ENCODE measurements around the gene PITPNC1. TPM values are rescaled to one million over a fixed set of nuclear protein-coding genes. Genes with fewer than 3 reads are reported as not detected.

Gene PITPNC1
- total RNA-seq, 1 experiment from 2014 or later = 37.5 TPM

GRCh38 chr17:67442787-67443624 is 65.9 kb downstream of the PITPNC1 start:
- Histone ChIP-seq H3K18ac (ENCODE audit: insufficient read length, low read depth, low read length) (no peak overlapping the region), H2AFZ (ENCODE audit: low read length) (no peak overlapping the region), H2BK120ac (ENCODE audit: low read depth, low read length, poor library complexity, severe bottlenecking) (no peak overlapping the region), H3K9me3 (ENCODE audit: control insufficient read depth, low read depth, low read length) (no peaks in the 10 kb centered on the region), H3K56ac (ENCODE audit: insufficient read length, low read depth, low read length) (no peak overlapping the region), H3K23ac (ENCODE audit: insufficient read length, low read depth, low read length) (no peak overlapping the region), H4K91ac (ENCODE audit: insufficient read length, low read depth, low read length) (no peak overlapping the region), H3K14ac (ENCODE audit: insufficient read depth, low read length) (no peak overlapping the region), H4K8ac (replicated peaks; ENCODE audit: insufficient read length, low read depth, low read length) (no peak overlapping the region), H3K27me3 (ENCODE audit: insufficient read depth, low read length) (no peaks in the 10 kb centered on the region), H3K27ac (ENCODE audit: insufficient read length, low read depth, low read length) (no peak overlapping the region), H3K9ac (ENCODE audit: extremely low read depth, insufficient read length, low read length) (no peak overlapping the region), H3T11ph (ENCODE audit: low read length) (no peak overlapping the region), H3K4ac (ENCODE audit: low read depth, low read length) (no peak overlapping the region), H4K20me1 (ENCODE audit: control insufficient read depth, insufficient read depth, insufficient read length) (no peaks in the 10 kb centered on the region), H2AK5ac (ENCODE audit: insufficient read length, low read length) (no peak overlapping the region), H3K4me2 (ENCODE audit: insufficient read depth, insufficient read length, low read length) (no peak overlapping the region), H3K23me2 (ENCODE audit: insufficient read length, low read depth, low read length, poor library complexity, severe bottlenecking) (no peaks in the 10 kb centered on the region), H3K79me1 (ENCODE audit: insufficient read depth, low read depth, low read length, poor library complexity, severe bottlenecking) (no peaks in the 10 kb centered on the region), H2BK5ac (ENCODE audit: insufficient read length, low read length) (no peak overlapping the region), H4K5ac (ENCODE audit: insufficient read length, low read depth, low read length) (no peak overlapping the region), H2BK15ac (ENCODE audit: low read depth, low read length) (no peak overlapping the region), H2BK20ac (ENCODE audit: low read depth, low read length, poor library complexity, severe bottlenecking) (no peak overlapping the region), H2BK12ac (ENCODE audit: insufficient read length, low read depth, low read length) (no peak overlapping the region), H3K79me2 (ENCODE audit: insufficient read depth, low read length) (no peaks in the 10 kb centered on the region), H3K4me1 (ENCODE audit: insufficient read depth, low read length) (peaks cover 2% of the 10 kb centered on the region; the same call in 1 of the 2 replicates)
- peaks cover 0 to 6% of the 10 kb centered on the region in 2 experiments; a peak in 1 of 5 replicates for H3K9me3 Mint-ChIP-seq
- H3K27me3 Mint-ChIP-seq (ENCODE audit: low read depth) = no peaks in the 10 kb centered on the region
- H3K4me3 Mint-ChIP-seq = no peak overlapping the region; a peak in 2 of 5 replicates
- no CpG with 5 or more reads among the region's 13 CpGs for WGBS (ENCODE audit: extremely low coverage, insufficient read length, low lambda C conversion rate)
- DNase-seq = no peak
- no peak for TF ChIP-seq CTCF (conservative IDR thresholded peaks at IDR 0.05)
- H3K4me1 Mint-ChIP-seq = peaks cover 57 to 60% of the 10 kb centered on the region in 2 experiments
- no peaks in the 10 kb centered on the region; a peak in 1 of 7 replicates for H3K36me3 Mint-ChIP-seq (ENCODE audit: insufficient read depth in 1 of 3, low read depth in 3 of 3)
- H3K27ac Mint-ChIP-seq = peak overlapping the region; percentile 37 to 94 (median 87)

Data from H9 (cell line).